ENCODE measurements around the gene ARAP2.

The ARAP2 gene

GRCh38 chr4:36192922-36193321, 51.4 kb downstream of the ARAP2 start:
- TF ChIP-seq POLR2AphosphoS5 (IDR thresholded peaks at IDR 0.05; ENCODE audit: low read depth, low read length) (no peak), FOXP2 (optimal IDR thresholded peaks at IDR 0.05; ENCODE audit: borderline replicate concordance, extremely low read depth, extremely low read length, insufficient read depth) (no peak), SIN3A (IDR thresholded peaks at IDR 0.05; ENCODE audit: borderline replicate concordance, insufficient read depth, low read length) (no peak), TAF1 (IDR thresholded peaks at IDR 0.05; ENCODE audit: borderline replicate concordance, insufficient read depth, low read length) (no peak)
- TF ChIP-seq, protein P1, sequence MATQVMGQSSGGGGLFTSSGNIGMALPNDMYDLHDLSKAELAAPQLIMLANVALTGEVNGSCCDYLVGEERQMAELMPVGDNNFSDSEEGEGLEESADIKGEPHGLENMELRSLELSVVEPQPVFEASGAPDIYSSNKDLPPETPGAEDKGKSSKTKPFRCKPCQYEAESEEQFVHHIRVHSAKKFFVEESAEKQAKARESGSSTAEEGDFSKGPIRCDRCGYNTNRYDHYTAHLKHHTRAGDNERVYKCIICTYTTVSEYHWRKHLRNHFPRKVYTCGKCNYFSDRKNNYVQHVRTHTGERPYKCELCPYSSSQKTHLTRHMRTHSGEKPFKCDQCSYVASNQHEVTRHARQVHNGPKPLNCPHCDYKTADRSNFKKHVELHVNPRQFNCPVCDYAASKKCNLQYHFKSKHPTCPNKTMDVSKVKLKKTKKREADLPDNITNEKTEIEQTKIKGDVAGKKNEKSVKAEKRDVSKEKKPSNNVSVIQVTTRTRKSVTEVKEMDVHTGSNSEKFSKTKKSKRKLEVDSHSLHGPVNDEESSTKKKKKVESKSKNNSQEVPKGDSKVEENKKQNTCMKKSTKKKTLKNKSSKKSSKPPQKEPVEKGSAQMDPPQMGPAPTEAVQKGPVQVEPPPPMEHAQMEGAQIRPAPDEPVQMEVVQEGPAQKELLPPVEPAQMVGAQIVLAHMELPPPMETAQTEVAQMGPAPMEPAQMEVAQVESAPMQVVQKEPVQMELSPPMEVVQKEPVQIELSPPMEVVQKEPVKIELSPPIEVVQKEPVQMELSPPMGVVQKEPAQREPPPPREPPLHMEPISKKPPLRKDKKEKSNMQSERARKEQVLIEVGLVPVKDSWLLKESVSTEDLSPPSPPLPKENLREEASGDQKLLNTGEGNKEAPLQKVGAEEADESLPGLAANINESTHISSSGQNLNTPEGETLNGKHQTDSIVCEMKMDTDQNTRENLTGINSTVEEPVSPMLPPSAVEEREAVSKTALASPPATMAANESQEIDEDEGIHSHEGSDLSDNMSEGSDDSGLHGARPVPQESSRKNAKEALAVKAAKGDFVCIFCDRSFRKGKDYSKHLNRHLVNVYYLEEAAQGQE (IDR thresholded peaks at IDR 0.05; ENCODE audit: insufficient read depth in 1 of 2, low read depth in 2 of 2, low read length in 2 of 2) = no peak

GRCh38 chr4:36189511-36190226, 54.6 kb downstream of the ARAP2 start:
- TF ChIP-seq TAF1 (IDR thresholded peaks at IDR 0.05; ENCODE audit: borderline replicate concordance, insufficient read depth, low read length) (no peak), POLR2AphosphoS5 (IDR thresholded peaks at IDR 0.05; ENCODE audit: low read depth, low read length) (no peak), FOXP2 (optimal IDR thresholded peaks at IDR 0.05; ENCODE audit: borderline replicate concordance, extremely low read depth, extremely low read length, insufficient read depth) (no peak), SIN3A (IDR thresholded peaks at IDR 0.05; ENCODE audit: borderline replicate concordance, insufficient read depth, low read length) (no peak)
- TF ChIP-seq, protein P1 (IDR thresholded peaks at IDR 0.05; ENCODE audit: insufficient read depth in 1 of 2, low read depth in 2 of 2, low read length in 2 of 2) = no peak

GRCh38 chr4:36187723-36188333, 56.5 kb downstream of the ARAP2 start:
- TF ChIP-seq, protein P1 (IDR thresholded peaks at IDR 0.05; ENCODE audit: insufficient read depth in 1 of 2, low read depth in 2 of 2, low read length in 2 of 2) = no peak
- TF ChIP-seq SIN3A (IDR thresholded peaks at IDR 0.05; ENCODE audit: borderline replicate concordance, insufficient read depth, low read length) (no peak), FOXP2 (optimal IDR thresholded peaks at IDR 0.05; ENCODE audit: borderline replicate concordance, extremely low read depth, extremely low read length, insufficient read depth) (no peak), POLR2AphosphoS5 (IDR thresholded peaks at IDR 0.05; ENCODE audit: low read depth, low read length) (no peak), TAF1 (IDR thresholded peaks at IDR 0.05; ENCODE audit: borderline replicate concordance, insufficient read depth, low read length) (no peak)

DNA sequence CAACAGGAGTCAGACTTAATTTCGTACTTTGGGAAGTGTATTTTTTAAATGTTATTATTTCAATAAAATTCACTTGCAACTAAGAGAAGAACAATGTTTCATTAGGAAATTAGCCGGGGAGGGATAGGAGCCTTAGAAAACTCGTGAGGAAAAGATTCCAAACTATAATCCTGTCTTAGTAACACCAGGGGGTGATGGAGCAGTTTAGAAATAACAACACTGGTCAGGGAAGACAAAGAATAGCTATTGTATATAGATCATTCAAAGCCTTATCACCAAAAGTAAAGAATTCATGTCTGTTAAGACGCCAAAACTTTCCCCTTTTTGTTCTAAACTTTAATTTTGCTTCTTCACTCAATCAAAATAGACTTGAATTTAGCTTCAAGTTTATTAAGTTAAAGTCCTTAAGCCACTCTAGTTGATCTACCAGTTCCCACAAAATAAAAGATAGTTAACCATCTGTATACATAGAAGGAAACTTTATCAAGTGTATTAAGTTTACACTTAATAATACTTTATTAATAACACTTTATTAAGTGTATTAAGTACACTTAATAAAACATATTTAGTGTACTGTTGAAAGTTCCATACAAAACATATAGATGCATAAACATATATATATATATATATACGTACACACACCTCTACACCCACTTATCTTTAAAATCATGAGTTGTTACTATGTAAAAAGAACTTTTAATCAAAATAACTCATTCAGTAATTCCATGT, 60.5 kb downstream of the ARAP2 start:
- no peak for TF ChIP-seq TAF1 (IDR thresholded peaks at IDR 0.05; ENCODE audit: borderline replicate concordance, insufficient read depth, low read length)

- TF ChIP-seq FOXP2 (optimal IDR thresholded peaks at IDR 0.05; ENCODE audit: borderline replicate concordance, extremely low read depth, extremely low read length, insufficient read depth) = no peak
- no peak for TF ChIP-seq TAF1 (IDR thresholded peaks at IDR 0.05; ENCODE audit: borderline replicate concordance, insufficient read depth, low read length)
- TF ChIP-seq POLR2AphosphoS5 (IDR thresholded peaks at IDR 0.05; ENCODE audit: low read depth, low read length) = no peak
- TF ChIP-seq, protein P1 (IDR thresholded peaks at IDR 0.05; ENCODE audit: insufficient read depth in 1 of 2, low read depth in 2 of 2, low read length in 2 of 2) = no peak
Observed at GRCh38 chr4:36183232-36183631, 61.1 kb downstream of the ARAP2 start.

Measured in PFSK-1 (cell line).